Neural cell (in vitro differentiated cells): ENCODE measurements around the gene ALDH3A2.

Experiments used
- CTCF ChIP-seq: fragments of 450-650 bp; IDR thresholded peaks from 2 replicates; pipeline ENCODE4 v1.5.1; 2014; ENCODE audit warnings: antibody characterized with exemption, mild to moderate bottlenecking, moderate library complexity; ENCODE audit not compliant: poor library complexity, severe bottlenecking
- EP300 ChIP-seq: fragments of 450-650 bp; conservative IDR thresholded peaks from 2 replicates; pipeline ENCODE4 v1.6.1; 2014; ENCODE audit warnings: antibody characterized with exemption, mild to moderate bottlenecking, moderate library complexity; ENCODE audit not compliant: poor library complexity, severe bottlenecking
- EZH2 ChIP-seq: fragments of 200-600, 300-800 bp; shearing (Covaris generic), sonication (generic); IDR thresholded peaks from 2 replicates; pipeline ENCODE4 v1.6.1; 2014; ENCODE audit warnings: antibody characterized with exemption, low read length, borderline replicate concordance, mild to moderate bottlenecking; ENCODE audit not compliant: insufficient read depth, poor library complexity, severe bottlenecking
- MXI1 ChIP-seq: fragments of 450-650 bp; conservative IDR thresholded peaks from 2 replicates; pipeline ENCODE4 v1.6.1; 2014; ENCODE audit warnings: antibody characterized with exemption, mild to moderate bottlenecking; ENCODE audit not compliant: poor library complexity, severe bottlenecking
- POLR2AphosphoS5 ChIP-seq: IDR thresholded peaks from 2 replicates; pipeline ENCODE4 v1.6.1; 2012
- RAD21 ChIP-seq: fragments of 450-650 bp; conservative IDR thresholded peaks from 2 replicates; pipeline ENCODE4 v1.6.1; 2014; ENCODE audit warnings: antibody characterized with exemption, mild to moderate bottlenecking, moderate library complexity
- SMC3 ChIP-seq: fragments of 450-650 bp; conservative IDR thresholded peaks from 2 replicates; pipeline ENCODE4 v1.6.1; 2014; ENCODE audit warnings: antibody characterized with exemption, mild to moderate bottlenecking, moderate library complexity; ENCODE audit not compliant: poor library complexity
- TAF1 ChIP-seq: IDR thresholded peaks from 2 replicates; pipeline ENCODE4 v1.6.1; 2012; ENCODE audit warnings: low read depth
- TF ChIP-seq, protein P1 (sequence below): IDR thresholded peaks from 2 replicates; pipeline ENCODE4 v1.6.1; 2012; ENCODE audit warnings: borderline replicate concordance

DNA sequence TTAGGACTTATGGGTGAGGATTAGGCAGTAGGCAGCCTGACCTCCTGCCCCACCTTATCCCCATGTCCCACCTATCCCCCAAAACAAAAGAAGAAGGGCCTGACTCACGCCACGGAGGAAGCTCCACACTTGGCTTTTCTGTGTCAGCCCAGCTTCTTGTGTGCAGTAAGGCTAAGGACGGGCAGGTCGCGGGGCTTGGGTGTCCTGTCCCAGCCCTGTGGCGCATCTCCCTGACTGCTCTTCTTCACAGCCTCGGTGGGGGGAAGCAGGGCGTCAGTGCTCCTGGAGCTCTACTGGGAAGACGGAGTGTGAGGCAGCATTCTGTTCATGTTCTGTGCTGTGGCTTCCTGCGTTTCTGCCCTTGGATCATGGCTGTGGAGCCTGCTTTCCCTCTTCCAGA, 34.6 kb upstream of the ALDH3A2 start:
- TF ChIP-seq CTCF (no peak), SMC3 (no peak), TAF1 (no peak), RAD21 (no peak), EZH2 (no peak), EP300 (no peak), POLR2AphosphoS5 (no peak), MXI1 (no peak)
- TF ChIP-seq, protein P1, sequence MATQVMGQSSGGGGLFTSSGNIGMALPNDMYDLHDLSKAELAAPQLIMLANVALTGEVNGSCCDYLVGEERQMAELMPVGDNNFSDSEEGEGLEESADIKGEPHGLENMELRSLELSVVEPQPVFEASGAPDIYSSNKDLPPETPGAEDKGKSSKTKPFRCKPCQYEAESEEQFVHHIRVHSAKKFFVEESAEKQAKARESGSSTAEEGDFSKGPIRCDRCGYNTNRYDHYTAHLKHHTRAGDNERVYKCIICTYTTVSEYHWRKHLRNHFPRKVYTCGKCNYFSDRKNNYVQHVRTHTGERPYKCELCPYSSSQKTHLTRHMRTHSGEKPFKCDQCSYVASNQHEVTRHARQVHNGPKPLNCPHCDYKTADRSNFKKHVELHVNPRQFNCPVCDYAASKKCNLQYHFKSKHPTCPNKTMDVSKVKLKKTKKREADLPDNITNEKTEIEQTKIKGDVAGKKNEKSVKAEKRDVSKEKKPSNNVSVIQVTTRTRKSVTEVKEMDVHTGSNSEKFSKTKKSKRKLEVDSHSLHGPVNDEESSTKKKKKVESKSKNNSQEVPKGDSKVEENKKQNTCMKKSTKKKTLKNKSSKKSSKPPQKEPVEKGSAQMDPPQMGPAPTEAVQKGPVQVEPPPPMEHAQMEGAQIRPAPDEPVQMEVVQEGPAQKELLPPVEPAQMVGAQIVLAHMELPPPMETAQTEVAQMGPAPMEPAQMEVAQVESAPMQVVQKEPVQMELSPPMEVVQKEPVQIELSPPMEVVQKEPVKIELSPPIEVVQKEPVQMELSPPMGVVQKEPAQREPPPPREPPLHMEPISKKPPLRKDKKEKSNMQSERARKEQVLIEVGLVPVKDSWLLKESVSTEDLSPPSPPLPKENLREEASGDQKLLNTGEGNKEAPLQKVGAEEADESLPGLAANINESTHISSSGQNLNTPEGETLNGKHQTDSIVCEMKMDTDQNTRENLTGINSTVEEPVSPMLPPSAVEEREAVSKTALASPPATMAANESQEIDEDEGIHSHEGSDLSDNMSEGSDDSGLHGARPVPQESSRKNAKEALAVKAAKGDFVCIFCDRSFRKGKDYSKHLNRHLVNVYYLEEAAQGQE: no peak
